Stomach smooth muscle (tissue), 2 donors: ENCODE data around the gene IFT88.

ENCODE experiments used
- H3K27ac ChIP-seq: one replicate; pipeline ENCODE4 v1.7.0; 2013; ENCODE audit warnings: mild to moderate bottlenecking, low read length, inconsistent platforms
- H3K27me3 ChIP-seq, 2 donors: one replicate each; pipeline ENCODE4 v1.7.0; 2013; ENCODE audit warnings: low read length in 2 of 2; ENCODE audit not compliant: insufficient read depth in 2 of 2, control insufficient read depth in 1 of 2
- H3K36me3 ChIP-seq, 2 donors: one replicate each; pipeline ENCODE4 v1.7.0; 2013; ENCODE audit warnings: low read length in 2 of 2; ENCODE audit not compliant: control insufficient read depth in 2 of 2, insufficient read depth in 2 of 2
- H3K4me1 ChIP-seq: one replicate; pipeline ENCODE4 v1.7.0; 2013; ENCODE audit warnings: low read length; ENCODE audit not compliant: control insufficient read depth, insufficient read depth
- H3K4me3 ChIP-seq, 2 donors: one replicate each; pipeline ENCODE4 v1.7.0; 2013; ENCODE audit warnings: low read length in 2 of 2
- H3K9ac ChIP-seq, 2 donors: one replicate each; pipeline ENCODE4 v1.7.0; 2013; ENCODE audit warnings: low read length in 2 of 2, mild to moderate bottlenecking in 1 of 2
- H3K9me3 ChIP-seq, 2 donors: one replicate each; pipeline ENCODE4 v1.7.0; 2013; ENCODE audit warnings: low read length in 2 of 2; ENCODE audit not compliant: control insufficient read depth in 2 of 2
- donor health status: healthy.
- donor health status: Pancreatic carcinoma.

Gene IFT88

GRCh38 chr13:20536992-20537391 lies 30.0 kb upstream of the IFT88 start:
- Histone ChIP-seq H3K9me3 (peaks cover 0 to 3% of the 10 kb centered on the region in 2 donors), H3K36me3 (no peaks in the 10 kb centered on the region), H3K4me3 (no peak overlapping the region), H3K27me3 (no peaks in the 10 kb centered on the region), H3K27ac (no peak overlapping the region), H3K9ac (no peak overlapping the region), H3K4me1 (no peaks in the 10 kb centered on the region)

- Histone ChIP-seq H3K27ac (no peak overlapping the region), H3K27me3 (no peaks in the 10 kb centered on the region), H3K9ac (no peak overlapping the region), H3K9me3 (no peaks in the 10 kb centered on the region), H3K4me1 (no peaks in the 10 kb centered on the region), H3K36me3 (no peaks in the 10 kb centered on the region), H3K4me3 (no peak overlapping the region)
These were observed 22.6 kb upstream of the IFT88 start for GRCh38 chr13:20544201-20544923.

GRCh38 chr13:20546556-20546955 lies 20.4 kb upstream of the IFT88 start:
- no peaks in the 10 kb centered on the region for H3K27me3 ChIP-seq
- no peaks in the 10 kb centered on the region for H3K9me3 ChIP-seq
- no peaks in the 10 kb centered on the region for H3K36me3 ChIP-seq
- H3K4me3 ChIP-seq, result no peak overlapping the region
- no peaks in the 10 kb centered on the region for H3K4me1 ChIP-seq
- no peak overlapping the region for H3K27ac ChIP-seq
- no peak overlapping the region for H3K9ac ChIP-seq

- no peaks in the 10 kb centered on the region for H3K36me3 ChIP-seq
- H3K4me1 ChIP-seq, result no peaks in the 10 kb centered on the region
- no peak overlapping the region for H3K4me3 ChIP-seq
- no peak overlapping the region for H3K9ac ChIP-seq
- no peaks in the 10 kb centered on the region for H3K9me3 ChIP-seq
- no peak overlapping the region for H3K27ac ChIP-seq
- H3K27me3 ChIP-seq, result no peaks in the 10 kb centered on the region
These were observed 19.5 kb upstream of the IFT88 start for GRCh38 chr13:20547479-20547908.

GRCh38 chr13:20550799-20551198 lies 16.2 kb upstream of the IFT88 start:
- H3K9me3 ChIP-seq, result no peaks in the 10 kb centered on the region
- no peaks in the 10 kb centered on the region for H3K36me3 ChIP-seq
- H3K27me3 ChIP-seq, result no peaks in the 10 kb centered on the region
- no peak overlapping the region for H3K4me3 ChIP-seq
- no peak overlapping the region for H3K9ac ChIP-seq
- H3K4me1 ChIP-seq, result no peaks in the 10 kb centered on the region
- no peak overlapping the region for H3K27ac ChIP-seq

- no peak overlapping the region for H3K4me3 ChIP-seq
- H3K36me3 ChIP-seq, result no peaks in the 10 kb centered on the region
- H3K27ac ChIP-seq, result no peak overlapping the region
- H3K4me1 ChIP-seq, result no peaks in the 10 kb centered on the region
- H3K27me3 ChIP-seq, result no peaks in the 10 kb centered on the region
- no peak overlapping the region for H3K9ac ChIP-seq
- H3K9me3 ChIP-seq, result no peaks in the 10 kb centered on the region
These were observed 13.6 kb upstream of the IFT88 start for GRCh38 chr13:20553311-20553710.

GRCh38 chr13:20558982-20559381 lies 8.0 kb upstream of the IFT88 start:
- H3K36me3 ChIP-seq, result no peaks in the 10 kb centered on the region
- H3K4me3 ChIP-seq, result no peak overlapping the region
- no peaks in the 10 kb centered on the region for H3K9me3 ChIP-seq
- H3K4me1 ChIP-seq, result no peaks in the 10 kb centered on the region
- no peak overlapping the region for H3K9ac ChIP-seq
- no peaks in the 10 kb centered on the region for H3K27me3 ChIP-seq
- no peak overlapping the region for H3K27ac ChIP-seq

- no peak overlapping the region for H3K4me3 ChIP-seq
- no peaks in the 10 kb centered on the region for H3K36me3 ChIP-seq
- no peaks in the 10 kb centered on the region for H3K9me3 ChIP-seq
- no peak overlapping the region for H3K9ac ChIP-seq
- H3K27ac ChIP-seq, result no peak overlapping the region
- H3K27me3 ChIP-seq, result no peaks in the 10 kb centered on the region
- no peaks in the 10 kb centered on the region for H3K4me1 ChIP-seq
These were observed 7.1 kb upstream of the IFT88 start for GRCh38 chr13:20559659-20560356.

- Histone ChIP-seq H3K27me3 (no peaks in the 10 kb centered on the region), H3K4me3 (no peak overlapping the region), H3K36me3 (no peaks in the 10 kb centered on the region), H3K4me1 (peaks cover 4% of the 10 kb centered on the region), H3K27ac (no peak overlapping the region), H3K9me3 (no peaks in the 10 kb centered on the region), H3K9ac (no peak overlapping the region)
These were observed 5.2 kb upstream of the IFT88 start for GRCh38 chr13:20561741-20562140.

GRCh38 chr13:20565115-20565736 lies 1.7 kb upstream of the IFT88 start:
- H3K9me3 ChIP-seq, result no peaks in the 10 kb centered on the region

GRCh38 chr13:20566468-20566897 lies 474 bp upstream of the IFT88 start:
- Histone ChIP-seq H3K9me3 (no peaks in the 10 kb centered on the region), H3K36me3 (no peaks in the 10 kb centered on the region), H3K9ac (peak overlapping the region; percentile 87 to 97), H3K27ac (peak overlapping the region; percentile 92), H3K27me3 (no peaks in the 10 kb centered on the region), H3K4me3 (peak overlapping the region; percentile 81 to 99), H3K4me1 (peaks cover 8% of the 10 kb centered on the region)

More at GRCh38 chr13:20565115-20565736, 1.7 kb upstream of the IFT88 start:
- peaks cover 8% of the 10 kb centered on the region for H3K4me1 ChIP-seq
- no peaks in the 10 kb centered on the region for H3K36me3 ChIP-seq
- no peak overlapping the region for H3K27ac ChIP-seq
- H3K4me3 ChIP-seq, result no peak overlapping the region
- H3K9ac ChIP-seq, result no peak overlapping the region
- H3K27me3 ChIP-seq, result no peaks in the 10 kb centered on the region
